Measurements from ENCODE around the gene WWP2.

DNA sequence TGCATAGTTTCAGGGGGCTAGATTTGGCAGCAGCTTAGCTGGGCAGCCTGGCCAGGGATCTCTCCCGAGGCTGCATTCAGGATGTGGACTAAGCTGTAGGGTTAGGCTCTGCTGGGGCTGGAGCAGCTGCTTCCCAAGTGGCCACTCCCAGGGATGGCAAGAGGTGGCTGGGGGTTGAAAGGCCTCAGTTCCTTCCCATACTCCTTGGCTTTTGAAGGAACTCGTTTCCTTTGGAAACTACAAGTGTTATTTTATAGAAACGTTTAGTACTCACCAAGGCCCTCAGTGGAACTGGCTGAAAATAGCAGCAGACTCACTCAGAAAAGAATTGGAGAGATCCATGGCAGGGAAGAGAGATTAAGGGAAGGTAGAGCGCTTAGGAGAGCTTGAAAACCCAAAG is 76.4 kb downstream of the WWP2 start:
- TF ChIP-seq, protein P1, sequence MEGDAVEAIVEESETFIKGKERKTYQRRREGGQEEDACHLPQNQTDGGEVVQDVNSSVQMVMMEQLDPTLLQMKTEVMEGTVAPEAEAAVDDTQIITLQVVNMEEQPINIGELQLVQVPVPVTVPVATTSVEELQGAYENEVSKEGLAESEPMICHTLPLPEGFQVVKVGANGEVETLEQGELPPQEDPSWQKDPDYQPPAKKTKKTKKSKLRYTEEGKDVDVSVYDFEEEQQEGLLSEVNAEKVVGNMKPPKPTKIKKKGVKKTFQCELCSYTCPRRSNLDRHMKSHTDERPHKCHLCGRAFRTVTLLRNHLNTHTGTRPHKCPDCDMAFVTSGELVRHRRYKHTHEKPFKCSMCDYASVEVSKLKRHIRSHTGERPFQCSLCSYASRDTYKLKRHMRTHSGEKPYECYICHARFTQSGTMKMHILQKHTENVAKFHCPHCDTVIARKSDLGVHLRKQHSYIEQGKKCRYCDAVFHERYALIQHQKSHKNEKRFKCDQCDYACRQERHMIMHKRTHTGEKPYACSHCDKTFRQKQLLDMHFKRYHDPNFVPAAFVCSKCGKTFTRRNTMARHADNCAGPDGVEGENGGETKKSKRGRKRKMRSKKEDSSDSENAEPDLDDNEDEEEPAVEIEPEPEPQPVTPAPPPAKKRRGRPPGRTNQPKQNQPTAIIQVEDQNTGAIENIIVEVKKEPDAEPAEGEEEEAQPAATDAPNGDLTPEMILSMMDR (IDR thresholded peaks at IDR 0.05; ENCODE audit: poor library complexity), result no peak
- no peak for TF ChIP-seq EZH2phosphoT487 (IDR thresholded peaks at IDR 0.05; ENCODE audit: low read depth, severe bottlenecking, unreplicated experiment)
